ENCODE data around the gene ADAM19.
A peak's percentile ranks its signal among the peaks of the same experiment; 100 is the strongest.
"Not testable (repeated sequence)": the region's sequence is repeated elsewhere in the genome, so short reads cannot be mapped to it uniquely, and the experiment has no call there.

The ADAM19 gene

DNA sequence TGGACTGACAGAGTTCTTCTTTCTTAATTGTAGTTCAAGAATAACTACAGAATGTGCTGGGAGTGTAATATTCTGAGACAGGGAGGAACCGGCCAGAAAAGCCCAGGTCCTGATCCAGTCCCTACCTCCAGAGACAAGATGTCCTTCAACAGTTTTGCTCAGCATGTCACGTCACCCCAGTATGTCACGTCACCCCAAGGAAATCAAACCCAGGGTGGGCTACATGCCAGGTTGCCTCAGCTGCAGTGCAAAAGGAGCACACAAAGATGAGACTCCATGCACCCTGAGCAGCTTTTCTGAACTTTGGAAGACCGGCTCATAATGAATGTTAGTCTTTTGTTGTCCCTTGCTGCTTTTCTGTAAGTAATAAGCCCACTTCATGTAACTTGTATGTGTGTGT is 141.5 kb downstream of the ADAM19 start:
- Mint-ChIP-seq H3K36me3 (ENCODE audit: low read depth) (no peaks in the 10 kb centered on the region), H3K27me3 (ENCODE audit: low read depth, poor library complexity) (peaks cover 5% of the 10 kb centered on the region), H3K4me3 (no peak overlapping the region), H3K27ac (no peak overlapping the region), H3K9me3 (peaks cover 41% of the 10 kb centered on the region), H3K4me1 (peaks cover 3% of the 10 kb centered on the region)
- no peak for DNase-seq
- TF ChIP-seq, protein P1, sequence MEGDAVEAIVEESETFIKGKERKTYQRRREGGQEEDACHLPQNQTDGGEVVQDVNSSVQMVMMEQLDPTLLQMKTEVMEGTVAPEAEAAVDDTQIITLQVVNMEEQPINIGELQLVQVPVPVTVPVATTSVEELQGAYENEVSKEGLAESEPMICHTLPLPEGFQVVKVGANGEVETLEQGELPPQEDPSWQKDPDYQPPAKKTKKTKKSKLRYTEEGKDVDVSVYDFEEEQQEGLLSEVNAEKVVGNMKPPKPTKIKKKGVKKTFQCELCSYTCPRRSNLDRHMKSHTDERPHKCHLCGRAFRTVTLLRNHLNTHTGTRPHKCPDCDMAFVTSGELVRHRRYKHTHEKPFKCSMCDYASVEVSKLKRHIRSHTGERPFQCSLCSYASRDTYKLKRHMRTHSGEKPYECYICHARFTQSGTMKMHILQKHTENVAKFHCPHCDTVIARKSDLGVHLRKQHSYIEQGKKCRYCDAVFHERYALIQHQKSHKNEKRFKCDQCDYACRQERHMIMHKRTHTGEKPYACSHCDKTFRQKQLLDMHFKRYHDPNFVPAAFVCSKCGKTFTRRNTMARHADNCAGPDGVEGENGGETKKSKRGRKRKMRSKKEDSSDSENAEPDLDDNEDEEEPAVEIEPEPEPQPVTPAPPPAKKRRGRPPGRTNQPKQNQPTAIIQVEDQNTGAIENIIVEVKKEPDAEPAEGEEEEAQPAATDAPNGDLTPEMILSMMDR (IDR thresholded peaks at IDR 0.05) = no peak

DNA sequence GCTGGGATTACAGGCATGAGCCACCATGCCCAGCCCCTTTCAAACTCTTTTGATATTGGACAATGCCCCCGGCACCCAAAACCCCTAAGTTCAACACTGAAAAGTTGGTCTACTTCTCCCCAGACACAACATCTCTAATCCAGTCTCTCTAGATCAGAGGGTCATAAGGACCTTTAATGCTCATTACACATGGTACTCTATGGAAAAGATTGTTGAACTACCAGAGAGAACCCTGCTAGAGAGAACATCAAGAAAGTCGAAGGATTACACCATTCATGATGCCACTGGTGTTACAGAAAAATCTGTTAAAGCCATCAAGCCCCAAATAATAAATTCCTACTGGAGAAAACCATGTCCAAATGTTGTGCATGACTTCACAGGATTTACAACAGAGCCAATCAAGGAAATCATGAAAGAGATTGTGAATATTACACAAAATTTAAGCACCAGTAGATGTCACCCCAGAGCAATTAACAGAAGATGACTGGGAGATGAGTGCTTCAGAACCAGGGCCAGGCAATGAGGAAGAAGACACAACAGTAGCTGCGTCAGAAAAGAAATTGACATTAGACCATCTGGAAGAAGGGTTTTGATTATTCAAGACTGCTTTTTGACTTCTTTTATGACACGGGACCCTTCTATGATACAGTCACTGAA is 143.9 kb downstream of the ADAM19 start:
- no peak for DNase-seq
- Mint-ChIP-seq H3K4me3 (no peak overlapping the region), H3K27me3 (ENCODE audit: low read depth, poor library complexity) (peaks cover 8% of the 10 kb centered on the region), H3K4me1 (peaks cover 3% of the 10 kb centered on the region), H3K36me3 (ENCODE audit: low read depth) (no peaks in the 10 kb centered on the region), H3K9me3 (peaks cover 43% of the 10 kb centered on the region), H3K27ac (no peak overlapping the region)
- TF ChIP-seq, protein P1 (IDR thresholded peaks at IDR 0.05) = peak; percentile 12

DNA sequence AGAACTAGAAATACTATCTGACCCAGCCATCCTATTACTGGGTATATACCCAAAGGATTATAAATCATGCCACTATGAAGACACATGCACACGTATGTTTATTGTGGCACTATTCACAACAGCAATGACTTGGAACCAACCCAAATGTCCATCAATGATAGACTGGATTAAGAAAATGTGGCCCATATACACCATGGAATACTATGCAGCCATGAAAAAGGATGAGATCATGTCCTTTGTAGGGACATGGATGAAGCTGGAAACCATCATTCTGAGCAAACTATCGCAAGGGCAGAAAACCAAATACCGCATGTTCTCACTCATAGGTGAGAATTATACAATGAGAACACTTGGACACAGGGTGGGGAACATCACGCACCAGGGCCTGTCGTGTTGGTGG is 145.7 kb downstream of the ADAM19 start:
- not testable (repeated sequence) for H3K4me1 Mint-ChIP-seq

More for the DNA sequence above, 145.7 kb downstream of the ADAM19 start:
- H3K9me3 Mint-ChIP-seq = peaks cover 42% of the 10 kb centered on the region
- not testable (repeated sequence) for DNase-seq; H3K27ac Mint-ChIP-seq; H3K27me3 Mint-ChIP-seq (ENCODE audit: low read depth, poor library complexity); H3K4me3 Mint-ChIP-seq; H3K36me3 Mint-ChIP-seq (ENCODE audit: low read depth)
